Measurements from ENCODE around the gene PLA2G2F.

Gene PLA2G2F

GRCh38 chr1:20138961-20139550 is at the start of gene PLA2G2F:
PLA2G2F (plus strand) TSS chr1:20139323; CDS start chr1:20139428, 105 bp downstream.
- no peak for TF ChIP-seq CTCF (IDR thresholded peaks at IDR 0.05; ENCODE audit: control insufficient read depth, extremely low read depth, insufficient read depth)
- no peak for DNase-seq (ENCODE audit: low read depth)
- H3K4me3 ChIP-seq (ENCODE audit: low read depth, low read length), result no peak within 1 kb of the TSS

- DNase-seq (ENCODE audit: low read depth), result no peak
- TF ChIP-seq CTCF (IDR thresholded peaks at IDR 0.05; ENCODE audit: control insufficient read depth, extremely low read depth, insufficient read depth), result no peak
- H3K4me3 ChIP-seq (ENCODE audit: low read depth, low read length), result no peak overlapping the region
These were observed 49.6 kb upstream of the PLA2G2F start for GRCh38 chr1:20089328-20090077.

GRCh38 chr1:20090119-20090518 is 49.0 kb upstream of the PLA2G2F start:
- H3K4me3 ChIP-seq (ENCODE audit: low read depth, low read length), result no peak overlapping the region
- DNase-seq (ENCODE audit: low read depth), result no peak
- TF ChIP-seq CTCF (IDR thresholded peaks at IDR 0.05; ENCODE audit: control insufficient read depth, extremely low read depth, insufficient read depth), result no peak

GRCh38 chr1:20090641-20091040 is 48.5 kb upstream of the PLA2G2F start:
- TF ChIP-seq CTCF (IDR thresholded peaks at IDR 0.05; ENCODE audit: control insufficient read depth, extremely low read depth, insufficient read depth), result no peak
- no peak overlapping the region for H3K4me3 ChIP-seq (ENCODE audit: low read depth, low read length)
- no peak for DNase-seq (ENCODE audit: low read depth)

- TF ChIP-seq CTCF (IDR thresholded peaks at IDR 0.05; ENCODE audit: control insufficient read depth, extremely low read depth, insufficient read depth), result no peak
- no peak for DNase-seq (ENCODE audit: low read depth)
- no peak overlapping the region for H3K4me3 ChIP-seq (ENCODE audit: low read depth, low read length)
These were observed 45.8 kb upstream of the PLA2G2F start for GRCh38 chr1:20093303-20093702.

GRCh38 chr1:20093940-20094391 is 45.2 kb upstream of the PLA2G2F start:
- no peak for DNase-seq (ENCODE audit: low read depth)
- H3K4me3 ChIP-seq (ENCODE audit: low read depth, low read length), result no peak overlapping the region
- TF ChIP-seq CTCF (IDR thresholded peaks at IDR 0.05; ENCODE audit: control insufficient read depth, extremely low read depth, insufficient read depth), result no peak

Measured in LNCaP clone FGC (cell line).